SK-N-SH treated with all-trans-retinoic acid at 6 μM for 48 hours (cell line): ENCODE measurements around the gene GBF1.

ENCODE experiments used
- ATAC-seq: fragments of 200-7000 bp; cut with Tn5 transposase; 3 replicates; pipeline ENCODE4 v1.9.1; 2020; ENCODE audit warnings: mild to moderate bottlenecking, moderate library complexity
- ARNTL ChIP-seq: fragments of 450-650 bp; formaldehyde crosslinking; IDR thresholded peaks from 2 replicates; pipeline ENCODE4 v1.5.0; 2020; ENCODE audit warnings: low read depth, mild to moderate bottlenecking, moderate library complexity, borderline replicate concordance
- CREB5 ChIP-seq: fragments of 250-450 bp; sonication (Bioruptor Pico); IDR thresholded peaks from 2 replicates; pipeline ENCODE4 v1.5.1; 2020; ENCODE audit warnings: low read depth, mild to moderate bottlenecking, moderate library complexity
- CSDC2 ChIP-seq: fragments of 250-450 bp; sonication (Bioruptor Pico); IDR thresholded peaks from 2 replicates; pipeline ENCODE4 v1.5.0; 2020; ENCODE audit warnings: mild to moderate bottlenecking, moderate library complexity
- CSRNP3 ChIP-seq: fragments of 250-450 bp; sonication (Bioruptor Pico); IDR thresholded peaks from 2 replicates; pipeline ENCODE4 v1.5.1; 2021; ENCODE audit warnings: mild to moderate bottlenecking, moderate library complexity
- ESRRG ChIP-seq: fragments of 250-450 bp; sonication (Bioruptor Pico); IDR thresholded peaks from 2 replicates; pipeline ENCODE4 v1.6.1; 2021; ENCODE audit warnings: mild to moderate bottlenecking
- PPARA ChIP-seq: fragments of 250-450 bp; sonication (Bioruptor Pico); IDR thresholded peaks from 2 replicates; pipeline ENCODE4 v1.5.0; 2020; ENCODE audit warnings: mild to moderate bottlenecking, borderline replicate concordance
- RARB ChIP-seq: fragments of 250-450 bp; sonication (Bioruptor Pico); IDR thresholded peaks from 2 replicates; pipeline ENCODE4 v1.8.0; 2021; ENCODE audit warnings: mild to moderate bottlenecking, moderate library complexity
- SNAI2 ChIP-seq: fragments of 250-450 bp; sonication (Bioruptor Pico); IDR thresholded peaks from 2 replicates; pipeline ENCODE4 v1.5.0; 2020; ENCODE audit warnings: mild to moderate bottlenecking, moderate library complexity
- TCF4 ChIP-seq: fragments of 250-450 bp; sonication (Bioruptor Pico); IDR thresholded peaks from 2 replicates; pipeline ENCODE4 v1.8.0; 2021; ENCODE audit warnings: mild to moderate bottlenecking, moderate library complexity, borderline replicate concordance
- TOX ChIP-seq: fragments of 250-450 bp; sonication (Bioruptor Pico); IDR thresholded peaks from 2 replicates; pipeline ENCODE4 v1.8.0; 2021; ENCODE audit warnings: mild to moderate bottlenecking, moderate library complexity, borderline replicate concordance
- ZFP3 ChIP-seq: fragments of 250-450 bp; sonication (Bioruptor Pico); IDR thresholded peaks from 2 replicates; pipeline ENCODE4 v1.5.0; 2020; ENCODE audit warnings: mild to moderate bottlenecking, moderate library complexity
- ZFP30 ChIP-seq: fragments of 450-650 bp; formaldehyde crosslinking; IDR thresholded peaks from 2 replicates; pipeline ENCODE4 v1.5.0; 2022; ENCODE audit warnings: mild to moderate bottlenecking, moderate library complexity
- ZNF565 ChIP-seq: fragments of 450-650 bp; formaldehyde crosslinking; conservative IDR thresholded peaks from 2 replicates; pipeline ENCODE4 v1.5.0; 2020; ENCODE audit warnings: low read depth, mild to moderate bottlenecking, moderate library complexity
- ZNF70 ChIP-seq: fragments of 450-650 bp; formaldehyde crosslinking; IDR thresholded peaks from 2 replicates; pipeline ENCODE4 v1.5.0; 2020; ENCODE audit warnings: mild to moderate bottlenecking, moderate library complexity
- ZNF8 ChIP-seq: fragments of 450-650 bp; formaldehyde crosslinking; IDR thresholded peaks from 2 replicates; pipeline ENCODE4 v1.5.0; 2020; ENCODE audit warnings: mild to moderate bottlenecking, moderate library complexity
- TF ChIP-seq, protein P1 (sequence below): fragments of 250-450 bp; sonication (Bioruptor Pico); IDR thresholded peaks from 2 replicates; pipeline ENCODE4 v1.8.0; 2021; ENCODE audit warnings: low read depth, mild to moderate bottlenecking, moderate library complexity, borderline replicate concordance
- TF ChIP-seq, protein P2 (sequence below): fragments of 250-450 bp; sonication (Bioruptor Pico); IDR thresholded peaks from 2 replicates; pipeline ENCODE4 v1.5.0; 2020; ENCODE audit warnings: mild to moderate bottlenecking, moderate library complexity

Gene GBF1

DNA sequence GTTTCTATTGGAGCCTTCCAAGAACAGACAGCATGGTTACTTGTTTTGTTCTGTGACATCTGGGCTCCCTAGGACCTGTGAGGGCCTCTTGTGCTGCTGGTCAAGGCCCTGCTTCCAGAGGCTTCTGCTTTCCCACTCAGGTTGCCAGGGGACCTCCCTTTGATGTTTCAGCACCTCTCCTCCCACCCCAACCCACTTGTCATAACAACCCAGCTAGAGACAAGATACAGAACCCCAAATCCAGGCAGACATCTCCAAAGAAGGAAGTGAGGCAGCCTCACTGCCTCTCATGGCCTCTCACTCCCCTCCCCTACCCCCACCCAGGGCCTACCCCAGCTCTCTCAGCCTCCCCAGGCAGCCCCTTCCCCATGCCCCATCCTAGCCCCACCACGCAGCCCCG is 161.5 kb downstream of the GBF1 start:
- TF ChIP-seq, protein P1, sequence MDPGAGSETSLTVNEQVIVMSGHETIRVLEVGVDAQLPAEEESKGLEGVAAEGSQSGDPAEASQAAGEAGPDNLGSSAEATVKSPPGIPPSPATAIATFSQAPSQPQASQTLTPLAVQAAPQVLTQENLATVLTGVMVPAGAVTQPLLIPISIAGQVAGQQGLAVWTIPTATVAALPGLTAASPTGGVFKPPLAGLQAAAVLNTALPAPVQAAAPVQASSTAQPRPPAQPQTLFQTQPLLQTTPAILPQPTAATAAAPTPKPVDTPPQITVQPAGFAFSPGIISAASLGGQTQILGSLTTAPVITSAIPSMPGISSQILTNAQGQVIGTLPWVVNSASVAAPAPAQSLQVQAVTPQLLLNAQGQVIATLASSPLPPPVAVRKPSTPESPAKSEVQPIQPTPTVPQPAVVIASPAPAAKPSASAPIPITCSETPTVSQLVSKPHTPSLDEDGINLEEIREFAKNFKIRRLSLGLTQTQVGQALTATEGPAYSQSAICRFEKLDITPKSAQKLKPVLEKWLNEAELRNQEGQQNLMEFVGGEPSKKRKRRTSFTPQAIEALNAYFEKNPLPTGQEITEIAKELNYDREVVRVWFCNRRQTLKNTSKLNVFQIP (CRISPR knock-in tag) = no peak
- TF ChIP-seq ZNF8 (CRISPR knock-in tag) (no peak), ZNF70 (CRISPR knock-in tag) (no peak)
- ATAC-seq = no peak

DNA sequence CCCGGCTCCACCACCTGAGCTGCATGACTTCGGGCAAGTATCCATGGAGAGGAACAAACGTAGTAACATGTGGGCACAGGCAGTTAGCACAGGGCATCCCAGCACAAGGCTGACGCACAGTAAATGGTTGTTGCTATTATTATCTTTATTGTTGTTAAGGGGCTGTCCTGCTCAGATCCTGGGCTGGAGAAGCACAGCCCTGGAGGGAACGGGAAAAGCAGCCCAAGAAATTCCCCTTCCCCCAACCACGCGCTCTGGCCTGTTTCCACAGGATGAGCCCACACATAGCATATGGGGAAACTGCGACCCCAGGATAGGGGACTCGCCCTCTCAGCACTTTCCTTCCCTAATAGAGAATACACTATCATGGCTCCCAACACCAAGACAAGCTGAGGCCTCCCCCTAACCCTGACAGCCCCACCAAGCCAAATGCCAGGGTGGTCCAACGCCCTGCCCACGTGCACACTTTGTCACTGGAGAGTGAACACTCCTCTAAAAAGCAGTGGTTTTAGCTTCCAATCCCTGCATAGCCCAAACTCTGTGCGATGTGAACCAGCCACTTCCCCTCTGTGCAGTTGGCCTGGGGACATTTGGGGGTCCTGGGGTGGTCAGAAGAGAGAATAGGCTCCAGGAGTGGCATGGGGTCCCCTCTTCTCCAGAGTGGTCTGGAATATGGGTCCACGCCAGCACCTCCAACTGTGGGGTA is 162.2 kb downstream of the GBF1 start:
- TF ChIP-seq RARB (CRISPR knock-in tag) = no peak
- no peak for TF ChIP-seq ZNF8 (CRISPR knock-in tag)
- no peak for TF ChIP-seq CSDC2 (CRISPR knock-in tag)
- TF ChIP-seq ZFP3 (CRISPR knock-in tag) = no peak
- no peak for ATAC-seq

DNA sequence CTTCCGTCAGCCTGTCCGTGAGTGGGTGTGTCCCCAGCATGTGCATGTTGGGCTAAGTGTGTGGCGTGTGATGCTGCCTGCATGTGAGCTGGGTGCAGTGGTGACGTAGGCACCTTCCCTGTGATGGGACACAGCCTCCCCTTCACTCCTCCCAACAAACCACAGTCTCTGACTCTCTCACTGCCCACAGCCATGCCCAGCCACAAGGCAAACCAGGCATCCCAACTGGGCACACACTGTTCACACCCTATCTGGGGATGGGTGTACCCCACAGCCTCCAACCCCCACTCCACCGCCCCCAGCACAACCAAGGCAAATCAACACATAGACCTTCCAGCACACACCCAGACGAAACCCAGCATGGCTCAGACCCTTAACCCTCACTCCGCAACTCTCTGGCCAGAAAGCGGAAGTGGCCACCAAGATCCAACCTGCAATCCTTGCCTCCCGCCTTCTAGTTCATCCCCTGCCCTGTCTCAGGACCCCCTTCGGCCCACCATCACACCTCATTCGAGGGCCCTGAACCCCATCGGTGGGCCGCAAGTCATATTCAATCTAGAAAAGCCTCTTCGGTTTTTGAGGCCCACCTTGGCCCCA is 162.9 kb downstream of the GBF1 start:
- ATAC-seq = no peak
- TF ChIP-seq, protein P1 (CRISPR knock-in tag) = no peak
- TF ChIP-seq SNAI2 (CRISPR knock-in tag) (no peak), CSDC2 (CRISPR knock-in tag) (no peak), CREB5 (CRISPR knock-in tag) (no peak), ARNTL (CRISPR knock-in tag) (no peak), ZNF70 (CRISPR knock-in tag) (no peak), ESRRG (CRISPR knock-in tag) (no peak), ZFP30 (CRISPR knock-in tag) (no peak), TOX (no peak), CSRNP3 (no peak), PPARA (no peak), ZFP3 (CRISPR knock-in tag) (no peak), ZNF565 (CRISPR knock-in tag) (no peak), TCF4 (CRISPR knock-in tag) (no peak)
- TF ChIP-seq, protein P2, sequence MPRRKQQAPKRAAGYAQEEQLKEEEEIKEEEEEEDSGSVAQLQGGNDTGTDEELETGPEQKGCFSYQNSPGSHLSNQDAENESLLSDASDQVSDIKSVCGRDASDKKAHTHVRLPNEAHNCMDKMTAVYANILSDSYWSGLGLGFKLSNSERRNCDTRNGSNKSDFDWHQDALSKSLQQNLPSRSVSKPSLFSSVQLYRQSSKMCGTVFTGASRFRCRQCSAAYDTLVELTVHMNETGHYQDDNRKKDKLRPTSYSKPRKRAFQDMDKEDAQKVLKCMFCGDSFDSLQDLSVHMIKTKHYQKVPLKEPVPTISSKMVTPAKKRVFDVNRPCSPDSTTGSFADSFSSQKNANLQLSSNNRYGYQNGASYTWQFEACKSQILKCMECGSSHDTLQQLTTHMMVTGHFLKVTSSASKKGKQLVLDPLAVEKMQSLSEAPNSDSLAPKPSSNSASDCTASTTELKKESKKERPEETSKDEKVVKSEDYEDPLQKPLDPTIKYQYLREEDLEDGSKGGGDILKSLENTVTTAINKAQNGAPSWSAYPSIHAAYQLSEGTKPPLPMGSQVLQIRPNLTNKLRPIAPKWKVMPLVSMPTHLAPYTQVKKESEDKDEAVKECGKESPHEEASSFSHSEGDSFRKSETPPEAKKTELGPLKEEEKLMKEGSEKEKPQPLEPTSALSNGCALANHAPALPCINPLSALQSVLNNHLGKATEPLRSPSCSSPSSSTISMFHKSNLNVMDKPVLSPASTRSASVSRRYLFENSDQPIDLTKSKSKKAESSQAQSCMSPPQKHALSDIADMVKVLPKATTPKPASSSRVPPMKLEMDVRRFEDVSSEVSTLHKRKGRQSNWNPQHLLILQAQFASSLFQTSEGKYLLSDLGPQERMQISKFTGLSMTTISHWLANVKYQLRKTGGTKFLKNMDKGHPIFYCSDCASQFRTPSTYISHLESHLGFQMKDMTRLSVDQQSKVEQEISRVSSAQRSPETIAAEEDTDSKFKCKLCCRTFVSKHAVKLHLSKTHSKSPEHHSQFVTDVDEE (CRISPR knock-in tag) = no peak
